Smooth muscle cell (in vitro differentiated cells): ENCODE results near the gene SLC9C2. TPM values are rescaled to one million over a fixed set of nuclear protein-coding genes. Genes with fewer than 3 reads are reported as not detected.

ENCODE experiments used
- DNase-seq: peaks from one replicate; lab custom pipeline; 2025; ENCODE audit not compliant: unreplicated experiment; lab: John Stamatoyannopoulos, UW
- H2AFZ ChIP-seq: fragments of 200-600 bp; sonication (generic); 2 replicates; pipeline ENCODE4 v1.6.0; 2016; ENCODE audit warnings: antibody characterized with exemption, low read depth, mild to moderate bottlenecking
- H3F3A ChIP-seq: fragments of 200-600 bp; sonication (generic); 2 replicates; pipeline ENCODE4 v1.6.0; 2017; ENCODE audit warnings: antibody characterized with exemption, low read depth
- H3K27ac ChIP-seq: fragments of 200-600 bp; sonication (generic); 2 replicates; pipeline ENCODE4 v1.5.1; 2016; ENCODE audit warnings: low read depth, mild to moderate bottlenecking
- H3K27me3 ChIP-seq: fragments of 200-600 bp; sonication (generic); 2 replicates; pipeline ENCODE4 v1.6.1; 2016; ENCODE audit warnings: low read depth, mild to moderate bottlenecking
- H3K36me3 ChIP-seq: fragments of 200-600 bp; sonication (generic); 2 replicates; pipeline ENCODE4 v1.5.1; 2016; ENCODE audit warnings: low read depth
- H3K4me1 ChIP-seq: fragments of 200-600 bp; sonication (generic); 2 replicates; pipeline ENCODE4 v1.5.1; 2016; ENCODE audit warnings: low read depth
- H3K4me2 ChIP-seq: fragments of 200-600 bp; sonication (generic); 2 replicates; pipeline ENCODE4 v1.6.0; 2016; ENCODE audit warnings: mild to moderate bottlenecking
- H3K4me3 ChIP-seq: fragments of 200-600 bp; sonication (generic); 2 replicates; pipeline ENCODE4 v1.5.1; 2016; ENCODE audit warnings: mild to moderate bottlenecking
- H3K79me2 ChIP-seq: fragments of 200-600 bp; sonication (generic); 2 replicates; pipeline ENCODE4 v1.6.0; 2016; ENCODE audit warnings: low read depth, mild to moderate bottlenecking
- H3K9ac ChIP-seq: fragments of 200-600 bp; sonication (generic); 2 replicates; pipeline ENCODE4 v1.6.0; 2016; ENCODE audit warnings: low read depth
- H3K9me3 ChIP-seq: fragments of 200-600 bp; sonication (generic); replicated peaks from 2 replicates; pipeline ENCODE4 v1.5.1; 2016; ENCODE audit warnings: low read depth
- H4K20me1 ChIP-seq: fragments of 200-600 bp; sonication (generic); 2 replicates; pipeline ENCODE4 v1.6.0; 2016; ENCODE audit warnings: low read depth
- CTCF ChIP-seq: fragments of 200-600 bp; sonication (generic); IDR thresholded peaks from 2 replicates; pipeline ENCODE4 v1.5.1; 2017; ENCODE audit warnings: borderline replicate concordance, mild to moderate bottlenecking, antibody characterized with exemption; ENCODE audit not compliant: insufficient read depth, poor library complexity, severe bottlenecking
- WGBS: methylation state at CpG from one replicate; pipeline ENCODE4 v1.1.7; 2016; ENCODE audit warnings: low lambda C conversion rate; 5-methylcytosine and 5-hydroxymethylcytosine counted together
- polyA plus RNA-seq: library from polyadenylated mRNA; unstranded; fragments of >200 nt; fragmentation: Nextera tagmentation; extraction: Ambion mirVana; gene quantifications from 2 replicates; pipeline ENCODE4 v1.2.1, GENCODE V29; 2016
- total RNA-seq: library from RNA; depleted of rRNA; stranded (reverse); fragments of >200 nt; gene quantifications from 2 replicates; pipeline ENCODE4 v1.2.3, GENCODE V29; 2014

Gene SLC9C2
- total and polyA plus RNA-seq, 2 experiments from 2014 or later = 0.35 TPM; not detected in 1

- Histone ChIP-seq H3K4me3 (no peak overlapping the region), H3K27ac (no peak overlapping the region), H3F3A (no peaks in the 10 kb centered on the region), H3K27me3 (no peaks in the 10 kb centered on the region), H3K9ac (no peak overlapping the region), H2AFZ (peak overlapping the region; percentile 59), H3K79me2 (no peaks in the 10 kb centered on the region), H3K4me1 (peaks cover 27% of the 10 kb centered on the region), H3K4me2 (peak overlapping the region; percentile 56), H3K9me3 (no peaks in the 10 kb centered on the region), H3K36me3 (no peaks in the 10 kb centered on the region), H4K20me1 (no peaks in the 10 kb centered on the region)
- DNase-seq = no peak
- TF ChIP-seq CTCF = no peak
- 24% methylated on average over 4 of the region's 4 CpGs for WGBS
Measured at GRCh38 chr1:173529106-173529505, 73.8 kb downstream of the SLC9C2 start.

DNA sequence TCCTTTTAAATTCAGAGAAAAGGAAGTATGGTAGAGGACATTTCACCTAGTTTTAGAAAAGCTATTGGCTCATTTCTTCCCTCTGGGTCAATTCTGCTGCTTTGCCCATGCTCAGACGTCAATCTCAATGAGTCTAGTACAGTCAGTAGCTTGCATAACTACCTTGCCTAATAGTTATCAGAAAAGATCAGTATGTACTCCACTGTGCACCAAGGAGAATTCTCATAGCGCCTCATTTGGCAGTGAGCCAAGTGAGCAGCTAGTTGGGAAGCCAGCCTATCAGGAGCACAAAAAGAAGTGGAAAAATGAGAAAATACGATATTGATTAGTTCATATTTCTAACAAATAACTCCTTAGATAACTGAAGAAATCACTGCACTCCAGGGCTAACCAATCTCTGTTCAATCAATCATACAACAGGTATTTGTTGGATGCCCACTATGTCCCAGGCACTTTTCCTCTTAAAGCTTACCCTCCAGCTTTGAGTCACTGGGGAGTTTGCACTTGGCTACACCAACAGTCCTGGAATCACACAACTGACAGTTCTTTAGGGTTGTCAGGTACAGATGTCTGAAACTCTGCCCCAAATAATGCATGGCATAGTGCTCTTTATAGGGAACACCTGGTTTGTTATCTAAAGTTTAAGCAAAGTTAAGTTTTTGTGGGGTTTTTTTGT, 75.6 kb downstream of the SLC9C2 start:
- H3K27ac ChIP-seq = no peak overlapping the region
- H4K20me1 ChIP-seq = no peaks in the 10 kb centered on the region
- H3K4me3 ChIP-seq = no peak overlapping the region
- H2AFZ ChIP-seq = no peak overlapping the region
- peaks cover 26% of the 10 kb centered on the region for H3K4me1 ChIP-seq
- H3K79me2 ChIP-seq = no peaks in the 10 kb centered on the region
- no peaks in the 10 kb centered on the region for H3K9me3 ChIP-seq
- no peak for TF ChIP-seq CTCF
- H3F3A ChIP-seq = no peaks in the 10 kb centered on the region
- no peaks in the 10 kb centered on the region for H3K27me3 ChIP-seq
- no peak overlapping the region for H3K4me2 ChIP-seq
- WGBS = 67% methylated on average over 3 of the region's 3 CpGs
- no peaks in the 10 kb centered on the region for H3K36me3 ChIP-seq
- no peak for DNase-seq
- no peak overlapping the region for H3K9ac ChIP-seq

GRCh38 chr1:173525926-173526325, 76.9 kb downstream of the SLC9C2 start:
- Histone ChIP-seq H2AFZ (no peak overlapping the region), H3K4me3 (no peak overlapping the region), H3K9ac (no peak overlapping the region), H4K20me1 (no peaks in the 10 kb centered on the region), H3K27ac (no peak overlapping the region), H3K4me2 (no peak overlapping the region), H3K79me2 (no peaks in the 10 kb centered on the region), H3K36me3 (no peaks in the 10 kb centered on the region), H3K4me1 (peaks cover 15% of the 10 kb centered on the region), H3F3A (no peaks in the 10 kb centered on the region), H3K27me3 (no peaks in the 10 kb centered on the region), H3K9me3 (no peaks in the 10 kb centered on the region)
- no peak for DNase-seq
- WGBS = 80% methylated on average over 1 of the region's 1 CpG
- TF ChIP-seq CTCF = no peak

GRCh38 chr1:173523329-173523728, 79.5 kb downstream of the SLC9C2 start:
- peaks cover 15% of the 10 kb centered on the region for H3K4me1 ChIP-seq
- no peaks in the 10 kb centered on the region for H3K36me3 ChIP-seq
- no peak overlapping the region for H3K4me3 ChIP-seq
- H3K9me3 ChIP-seq = no peaks in the 10 kb centered on the region
- TF ChIP-seq CTCF = no peak
- H4K20me1 ChIP-seq = no peaks in the 10 kb centered on the region
- no peak overlapping the region for H3K9ac ChIP-seq
- H3K79me2 ChIP-seq = no peaks in the 10 kb centered on the region
- no peak overlapping the region for H2AFZ ChIP-seq
- DNase-seq = no peak
- WGBS = 94% methylated on average over 3 of the region's 3 CpGs
- no peak overlapping the region for H3K27ac ChIP-seq
- no peak overlapping the region for H3K4me2 ChIP-seq
- no peaks in the 10 kb centered on the region for H3F3A ChIP-seq
- H3K27me3 ChIP-seq = no peaks in the 10 kb centered on the region
